NCI-H82 treated with DMSO at 0.1 percent for 48 hours (cell line): ENCODE results near the gene PRSS53.

Source experiments
- DNase-seq: peaks from one replicate; lab custom pipeline; 2025; ENCODE audit not compliant: unreplicated experiment; lab: John Stamatoyannopoulos, UW

The PRSS53 gene

GRCh38 chr16:31055613-31056012 lies 33.1 kb downstream of the PRSS53 start:
- DNase-seq: no peak

GRCh38 chr16:31052114-31052513 lies 36.6 kb downstream of the PRSS53 start:
- DNase-seq: no peak

GRCh38 chr16:31050280-31051030 lies 38.3 kb downstream of the PRSS53 start:
- no peak for DNase-seq

GRCh38 chr16:31043898-31044481 lies 44.8 kb downstream of the PRSS53 start:
- no peak for DNase-seq

- DNase-seq: no peak
These were observed 45.4 kb downstream of the PRSS53 start for GRCh38 chr16:31043352-31043751.

- DNase-seq: no peak
These were observed 45.9 kb downstream of the PRSS53 start for GRCh38 chr16:31042866-31043265.

- no peak for DNase-seq
These were observed 49.8 kb downstream of the PRSS53 start for GRCh38 chr16:31038993-31039392.

GRCh38 chr16:31036691-31037090 lies 52.1 kb downstream of the PRSS53 start:
- DNase-seq: no peak

GRCh38 chr16:31033709-31034492 lies 54.8 kb downstream of the PRSS53 start:
- peak; percentile 46 for DNase-seq
